Renal pelvis (tissue), 4 donors: ENCODE results near the gene PRTG. TPM values are rescaled to one million over a fixed set of nuclear protein-coding genes. Genes with fewer than 3 reads are reported as not detected.
"Not testable (repeated sequence)": the region's sequence is repeated elsewhere in the genome, so short reads cannot be mapped to it uniquely, and the experiment has no call there.

Experiments
- DNase-seq: peaks from one replicate; pipeline ENCODE4 v3.0.0-alpha.2; 2013
- polyA plus RNA-seq, 3 donors: library from polyadenylated mRNA; unstranded; fragments of 120-200 nt; gene quantifications; one replicate each; pipeline ENCODE4 v1.2.1, GENCODE V29; 2013; ENCODE audit not compliant: insufficient read length in 3 of 3

PRTG gene
- polyA plus RNA-seq, 3 donors: 12.1 to 12.5 (median 12.4) TPM

DNA sequence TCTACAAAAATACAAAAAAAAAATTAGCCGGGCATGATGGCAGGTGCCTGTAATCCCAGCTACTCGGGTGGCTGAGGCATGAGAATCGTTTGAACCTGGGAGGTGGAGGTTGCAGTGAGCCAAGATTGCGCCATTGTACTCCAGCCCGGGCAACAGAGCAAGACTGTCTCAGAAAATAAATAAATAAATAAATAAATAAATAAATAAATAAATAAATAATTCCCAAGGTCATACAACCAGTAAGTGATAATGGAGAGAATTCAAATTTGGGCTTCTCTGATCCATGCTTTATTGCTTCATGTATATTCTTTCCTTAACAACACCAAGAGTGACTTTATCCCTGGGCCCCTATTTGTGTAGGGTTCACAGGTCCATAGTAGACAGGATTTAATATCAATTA, 10.5 kb upstream of the PRTG start:
- not testable (repeated sequence) for DNase-seq

DNA sequence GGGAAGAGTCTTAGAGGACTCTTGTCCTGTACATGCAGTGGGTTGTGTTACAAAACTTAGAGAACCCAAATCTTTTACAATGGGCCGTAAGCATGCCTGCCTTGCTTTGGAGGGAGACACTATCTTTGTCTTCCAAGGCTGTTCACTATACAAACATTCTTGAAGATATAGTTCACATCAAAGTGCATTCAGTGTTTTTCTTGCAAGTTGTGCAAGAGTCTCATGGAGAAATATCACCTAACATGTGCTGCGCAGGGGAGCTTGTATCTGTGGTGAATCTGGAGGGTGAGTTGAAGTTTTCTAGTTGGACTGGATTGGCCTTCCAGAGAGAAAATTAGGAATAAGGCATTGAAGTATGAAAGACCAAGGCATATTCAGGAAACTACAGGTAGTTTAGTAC, 7.8 kb upstream of the PRTG start:
- DNase-seq: no peak

DNA sequence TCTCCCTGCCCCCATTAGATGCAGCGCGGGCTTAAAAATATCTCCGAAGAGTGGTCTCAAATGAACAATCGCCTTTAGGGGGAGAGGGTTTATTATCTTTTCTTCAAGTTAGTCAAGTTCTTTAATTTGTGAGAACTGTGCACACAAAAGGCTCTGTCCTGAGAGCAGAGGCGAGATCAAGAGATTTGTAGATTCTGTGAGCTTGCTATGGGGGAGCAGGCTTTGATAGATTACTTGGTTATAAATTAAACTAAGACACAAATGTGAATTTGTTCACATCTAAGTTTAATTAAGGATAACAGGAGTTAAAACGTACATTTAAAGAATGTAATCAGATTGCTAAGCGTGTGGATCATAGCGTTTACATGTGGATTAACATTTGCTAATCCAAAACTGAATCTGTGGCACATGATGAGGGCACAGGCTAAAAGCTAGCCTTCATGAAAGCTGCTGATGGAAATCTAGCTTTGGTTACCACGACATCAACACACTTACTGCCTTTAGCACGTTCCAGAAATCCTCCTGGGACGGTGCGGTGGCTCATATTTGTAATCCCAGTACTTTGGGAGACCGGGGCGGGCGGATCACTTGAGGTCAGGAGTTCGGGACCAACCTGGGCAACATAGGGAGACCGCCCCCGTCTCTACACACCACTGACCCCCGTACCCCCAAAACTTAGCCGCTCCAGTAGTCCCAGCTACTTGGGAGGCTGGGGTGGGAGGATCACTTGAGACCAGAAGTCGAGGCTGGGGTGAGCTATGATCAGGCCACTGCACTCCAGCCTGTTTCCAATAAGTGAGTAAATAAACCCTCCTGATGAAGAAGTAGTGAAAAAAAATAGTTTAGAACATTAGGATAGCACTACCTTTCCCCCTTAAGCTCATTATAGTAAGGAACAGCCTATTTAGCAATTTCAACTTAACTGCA, 1.0 kb upstream of the PRTG start:
- no peak for DNase-seq

DNA sequence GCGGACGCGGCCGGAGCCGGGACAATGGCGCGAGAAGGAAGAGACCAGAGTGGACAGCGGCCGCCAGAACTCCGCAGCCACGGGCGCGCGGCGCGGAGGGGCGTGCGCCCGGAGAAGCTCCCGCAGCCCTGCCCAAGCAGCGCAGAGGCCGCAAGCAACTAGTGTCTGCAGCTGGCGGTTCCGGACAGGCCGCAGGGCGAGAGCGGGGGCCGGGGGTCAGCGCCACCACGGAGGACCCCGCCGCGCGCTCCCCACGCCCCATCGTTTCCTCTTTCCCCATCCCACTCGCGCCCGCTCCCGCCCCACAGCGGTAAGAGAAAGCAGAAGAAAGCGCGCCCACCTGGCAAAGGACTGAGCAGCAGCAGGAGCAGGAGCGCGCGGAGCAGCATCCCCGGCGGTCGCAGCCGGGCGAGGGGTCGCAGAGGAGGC, 440 bp downstream of the PRTG start:
- DNase-seq: peak; percentile 71

DNA sequence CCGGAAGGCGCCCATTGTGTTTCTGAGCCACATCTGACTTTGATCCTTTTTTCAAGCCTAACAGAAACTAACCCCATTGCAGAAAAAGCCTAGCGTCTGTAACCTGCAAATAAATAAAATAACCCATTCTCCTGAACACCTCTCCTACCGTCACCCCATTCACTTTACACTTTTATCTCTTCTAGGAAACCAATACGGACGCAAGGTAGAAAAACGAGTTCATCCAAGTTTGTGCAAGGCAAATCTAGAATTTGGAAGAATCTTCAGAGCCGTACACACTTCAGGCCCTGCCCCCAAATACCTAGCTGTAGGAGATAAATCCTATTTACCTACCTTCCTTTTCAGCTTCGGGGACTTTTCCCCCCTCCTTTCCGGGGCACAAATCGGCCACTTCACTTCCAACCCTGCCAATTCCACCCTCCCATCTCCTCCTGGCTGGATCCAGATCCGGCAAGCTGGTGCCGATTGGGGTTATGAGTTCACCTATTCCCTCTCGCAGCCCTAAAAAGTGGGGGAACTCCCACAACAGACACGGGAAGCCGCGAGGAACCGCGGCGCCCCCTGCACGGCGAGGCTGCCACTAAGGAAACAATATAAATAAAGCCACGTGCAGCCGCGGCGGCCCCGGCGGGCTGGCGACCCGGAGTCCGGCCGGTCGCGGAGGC, 987 bp downstream of the PRTG start:
- DNase-seq: no peak

DNA sequence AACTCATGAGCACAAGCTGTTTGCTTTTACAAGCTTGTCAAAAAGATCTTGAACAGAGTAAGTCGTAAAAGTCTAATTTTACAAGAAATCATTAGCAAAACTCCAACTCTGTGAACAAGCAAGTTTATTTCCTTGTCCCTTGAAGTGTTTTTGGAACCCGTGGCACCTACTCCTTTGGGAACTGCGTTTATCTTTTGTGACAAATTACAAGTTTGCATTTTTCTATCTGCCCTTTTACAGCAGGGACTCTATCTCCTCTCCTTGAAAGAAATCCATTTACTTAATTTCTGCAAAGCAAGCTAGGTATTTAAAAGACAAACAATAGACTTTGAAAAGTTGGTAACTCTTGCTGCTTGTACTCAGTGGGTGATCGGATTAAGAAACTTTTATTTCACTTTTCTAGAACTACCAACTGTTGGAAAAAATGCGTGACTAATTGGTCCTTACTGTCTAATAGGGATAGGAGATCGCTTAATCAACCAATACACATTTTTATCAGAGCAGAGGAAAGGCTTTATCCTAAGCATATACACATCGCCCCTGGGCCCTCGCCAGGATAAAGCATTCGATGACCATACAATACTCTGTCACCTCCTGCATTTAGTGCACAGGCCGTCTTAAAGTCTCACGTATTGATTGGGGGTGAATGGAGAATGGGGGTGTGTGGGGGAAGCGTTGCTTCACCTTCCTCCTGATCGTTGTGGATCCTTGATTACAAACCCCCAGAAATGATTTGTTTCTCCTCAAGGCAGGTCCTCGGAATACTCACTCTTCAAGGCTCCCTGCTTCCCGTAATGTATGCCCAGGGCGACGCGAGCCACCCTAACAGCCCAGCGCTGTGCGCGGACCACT, 1.7 kb downstream of the PRTG start:
- no peak for DNase-seq

DNA sequence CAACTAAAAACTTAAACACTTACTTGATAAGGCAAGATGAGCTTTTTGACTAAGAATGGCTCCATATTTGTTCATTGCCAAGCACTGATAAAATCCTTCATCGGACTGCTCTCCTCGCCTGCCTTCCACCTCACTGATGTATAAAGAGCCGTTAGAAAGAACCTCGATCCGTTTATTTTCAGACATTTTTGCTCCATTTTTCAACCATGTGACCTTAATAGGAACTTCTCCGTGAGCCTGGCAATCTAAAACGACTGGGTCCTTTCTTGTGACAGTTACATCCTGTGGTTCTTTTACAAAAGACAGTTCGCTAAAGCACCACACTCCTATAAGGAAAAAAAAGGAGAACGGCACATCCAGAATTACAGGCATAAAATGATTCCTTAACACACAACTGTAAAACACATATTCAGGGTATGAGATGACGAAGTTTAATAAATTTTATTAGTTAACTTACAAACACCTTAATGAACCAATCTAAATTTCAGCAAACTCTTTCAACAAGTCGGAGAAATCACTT, 2.5 kb downstream of the PRTG start:
- DNase-seq: no peak

DNA sequence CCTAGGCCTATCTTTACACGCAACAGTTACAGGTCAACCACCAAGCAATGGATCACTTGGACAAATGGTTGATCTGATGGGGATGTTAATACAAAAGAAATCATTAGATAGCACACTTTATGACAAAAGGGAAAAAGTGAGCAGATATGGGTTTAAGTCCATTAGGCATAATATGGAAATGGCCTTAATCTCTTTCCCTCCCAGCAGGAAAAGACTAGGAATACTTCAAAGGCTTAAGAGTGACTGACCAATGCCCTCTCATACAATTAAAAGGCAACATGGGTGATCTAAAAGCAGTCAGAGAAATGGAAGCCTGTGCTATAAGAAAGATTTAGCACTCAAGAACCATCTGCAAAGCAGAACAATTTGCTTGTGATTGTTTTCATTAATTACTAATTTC, 3.3 kb downstream of the PRTG start:
- DNase-seq: no peak

DNA sequence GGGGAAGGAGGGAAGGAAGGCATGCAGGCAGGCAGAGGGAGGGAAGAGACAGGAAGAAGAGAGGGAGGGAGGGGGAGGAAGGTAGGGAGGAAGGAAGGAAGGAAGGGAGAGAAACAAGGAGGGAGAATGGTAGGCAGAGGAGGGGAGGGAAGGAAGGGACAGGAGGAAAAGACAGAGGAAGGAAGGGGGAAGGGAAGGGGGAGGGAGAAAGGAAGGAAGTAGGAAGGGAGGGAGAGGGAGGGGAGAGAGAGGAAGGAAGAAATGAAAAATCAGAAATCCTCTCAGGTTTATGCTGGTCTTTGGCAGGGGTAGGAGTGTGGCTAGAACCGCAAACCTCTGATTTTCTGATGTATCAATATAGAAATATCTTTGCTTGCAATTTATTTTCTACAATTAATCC, 4.2 kb downstream of the PRTG start:
- no peak for DNase-seq

DNA sequence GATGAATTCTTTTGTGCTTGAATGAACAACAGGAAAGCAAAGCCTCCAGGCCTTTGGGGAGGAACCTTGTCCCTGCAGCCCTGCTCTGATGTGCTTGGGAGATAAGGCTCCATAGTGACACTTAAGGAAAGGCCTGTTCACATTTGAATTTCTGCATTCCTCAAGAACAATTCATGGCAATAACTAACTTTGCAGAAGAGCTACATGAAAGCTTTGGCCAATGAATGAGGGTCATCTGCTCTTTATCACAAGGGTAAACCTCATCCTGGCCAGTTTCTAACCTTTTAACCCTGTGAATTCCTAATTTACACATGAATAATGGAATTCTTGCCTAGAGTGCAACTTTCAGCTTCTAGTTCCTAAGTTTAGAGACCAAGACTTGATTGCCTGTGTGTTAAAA, 5.6 kb downstream of the PRTG start:
- peak; percentile 39 for DNase-seq

DNA sequence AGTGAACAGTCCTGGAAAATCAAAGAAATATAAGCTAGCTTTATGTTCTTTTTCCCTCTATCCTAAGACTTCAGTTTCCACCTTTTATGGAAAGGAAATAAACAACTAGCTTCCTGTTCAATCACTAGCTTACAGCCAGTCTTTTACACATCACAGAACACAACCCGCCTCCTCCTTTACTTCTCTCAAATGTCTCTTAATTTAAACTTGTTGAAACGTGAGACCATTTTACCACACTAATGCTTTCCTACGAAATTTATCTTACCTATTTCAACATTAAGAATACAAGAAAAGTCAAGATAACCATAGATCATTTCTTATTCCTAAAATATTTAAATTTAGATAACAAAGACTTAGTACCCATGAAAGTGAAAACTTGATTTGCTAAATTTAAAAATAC, 6.2 kb downstream of the PRTG start:
- peak; percentile 44 for DNase-seq

DNA sequence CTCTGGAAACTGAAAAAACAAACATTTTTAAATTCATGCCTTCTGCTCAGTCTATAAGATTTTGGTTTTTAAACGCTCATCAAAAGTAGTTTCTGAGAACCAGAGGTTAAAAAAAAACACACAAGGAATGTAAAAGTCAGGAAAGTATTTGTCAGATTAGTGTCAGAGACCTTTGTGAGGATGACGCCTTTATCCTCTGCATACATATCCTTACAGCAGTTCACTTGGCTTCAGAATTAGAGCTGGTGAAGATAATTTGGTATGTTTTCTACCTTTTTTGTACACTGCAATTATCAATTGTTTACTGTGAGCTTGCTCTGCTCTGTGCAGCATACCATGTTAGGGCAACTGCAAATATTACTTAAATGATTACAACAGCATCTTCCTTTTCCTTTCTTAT, 8.3 kb downstream of the PRTG start:
- no peak for DNase-seq

DNA sequence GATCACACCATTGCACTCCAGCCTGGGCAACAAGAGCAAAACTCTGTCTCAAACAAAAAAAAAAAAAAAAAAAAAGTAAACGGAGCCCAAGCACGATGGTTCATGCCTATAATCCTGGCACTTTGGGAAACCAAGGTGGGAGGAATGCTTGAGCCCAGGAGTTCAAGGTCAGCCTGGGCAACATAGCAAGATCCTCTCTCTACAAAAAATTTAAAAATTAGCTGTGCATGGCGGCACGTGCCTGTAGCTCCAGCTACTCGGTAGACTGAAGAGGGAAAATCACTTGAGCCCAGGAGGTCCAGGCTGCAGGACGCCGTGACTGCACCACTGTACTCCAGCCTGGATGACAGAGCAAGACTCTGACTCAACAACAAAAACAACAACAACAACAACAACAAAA, 9.5 kb downstream of the PRTG start:
- DNase-seq: not testable (repeated sequence)

DNA sequence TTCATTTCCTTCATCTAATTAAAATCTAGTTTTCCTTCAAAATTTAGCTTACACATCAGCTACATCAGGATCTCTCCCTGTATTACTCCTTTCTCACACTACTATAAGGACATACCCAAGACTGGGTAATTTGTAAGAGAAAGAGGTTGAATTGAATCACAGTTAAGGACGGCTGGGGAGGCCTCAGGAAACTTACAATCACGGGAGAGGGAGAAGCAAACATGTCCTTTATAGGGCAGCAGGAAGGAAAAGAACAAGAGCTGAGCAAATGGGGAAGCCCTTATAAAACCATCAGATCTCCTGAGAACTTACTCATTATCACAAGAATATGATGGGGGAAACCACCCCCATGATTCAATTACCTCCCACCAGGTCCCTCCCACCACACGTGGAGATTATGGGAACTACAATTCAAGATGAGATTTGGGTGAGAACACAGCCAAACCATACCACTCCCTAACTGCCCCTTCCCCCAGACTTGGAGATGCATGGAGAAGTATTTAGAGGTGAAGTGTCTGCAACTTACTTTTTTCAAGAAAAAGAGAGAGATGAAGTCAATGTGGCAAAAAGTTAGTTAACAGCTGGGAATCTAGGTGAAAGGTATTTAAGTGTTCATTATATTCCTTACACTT, 21.3 kb downstream of the PRTG start:
- no peak for DNase-seq

DNA sequence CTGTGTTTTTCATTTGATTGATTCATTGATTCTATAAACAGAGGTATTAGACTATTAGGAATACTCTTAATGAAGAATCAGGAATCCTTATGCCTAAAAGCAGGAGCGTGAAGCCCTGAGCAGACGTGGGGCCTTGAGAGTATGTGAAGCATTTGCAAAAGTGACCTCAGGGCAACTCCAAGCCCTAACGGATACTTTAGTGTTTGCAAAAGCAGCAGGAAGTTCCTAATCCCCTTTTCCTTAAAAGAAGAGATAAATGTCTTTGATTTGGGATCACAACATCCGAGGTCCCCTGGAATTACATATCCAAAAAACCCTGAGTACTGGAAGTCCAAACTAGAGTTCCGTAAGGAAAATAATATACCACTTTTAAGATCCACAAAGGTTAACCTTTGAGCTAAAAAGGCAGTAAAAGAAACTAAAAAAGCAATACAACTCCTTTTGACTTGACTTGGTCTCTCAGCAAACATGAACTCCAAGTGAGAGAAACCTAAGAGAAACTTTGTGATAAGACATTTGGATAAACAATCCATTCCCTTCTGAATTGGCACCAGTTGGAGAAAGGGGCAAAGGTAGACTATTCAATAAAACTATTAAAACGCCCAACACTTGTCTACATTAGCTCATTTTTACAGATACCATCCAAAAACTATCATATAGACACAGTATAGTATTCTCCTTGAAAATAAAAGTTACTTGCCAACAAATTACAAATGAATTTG, 27.4 kb downstream of the PRTG start:
- no peak for DNase-seq

DNA sequence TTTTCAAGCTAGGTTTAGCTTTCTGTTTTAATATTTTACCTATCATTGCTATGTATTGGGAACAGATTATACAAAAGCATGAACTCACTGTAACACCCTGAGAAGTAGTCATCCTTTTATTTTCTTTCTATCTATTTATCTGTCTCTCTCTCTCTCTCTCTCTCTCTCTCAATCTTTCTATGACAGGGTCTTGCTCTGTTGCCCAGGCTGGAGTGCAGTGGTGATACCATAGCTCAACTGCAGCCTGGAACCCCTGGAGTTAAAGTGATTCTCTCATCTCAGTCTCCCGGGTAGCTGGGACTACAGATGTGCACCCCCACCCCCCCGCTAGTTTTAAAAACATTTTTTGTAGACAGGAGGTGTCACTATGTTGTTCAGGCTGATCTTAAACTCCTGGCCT, 28.9 kb downstream of the PRTG start:
- DNase-seq: no peak

DNA sequence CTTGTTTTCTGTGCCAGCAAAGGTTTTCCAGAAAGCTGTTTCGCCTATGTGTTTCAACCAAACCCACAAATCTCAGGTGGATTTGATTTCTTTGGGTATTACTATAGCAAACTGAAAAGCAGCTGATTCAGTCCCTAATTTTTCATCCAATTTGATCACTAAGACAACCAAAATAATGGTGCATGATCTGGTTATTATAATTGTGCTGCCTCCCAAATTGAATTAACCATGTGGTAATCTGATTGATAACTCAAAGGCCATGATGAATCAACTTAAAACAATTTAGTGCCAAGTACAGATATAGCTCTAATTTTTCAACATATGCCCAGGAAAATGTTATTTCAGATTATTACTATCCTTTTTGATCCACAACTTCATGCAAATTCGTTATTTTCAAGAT, 30.6 kb downstream of the PRTG start:
- DNase-seq: no peak

DNA sequence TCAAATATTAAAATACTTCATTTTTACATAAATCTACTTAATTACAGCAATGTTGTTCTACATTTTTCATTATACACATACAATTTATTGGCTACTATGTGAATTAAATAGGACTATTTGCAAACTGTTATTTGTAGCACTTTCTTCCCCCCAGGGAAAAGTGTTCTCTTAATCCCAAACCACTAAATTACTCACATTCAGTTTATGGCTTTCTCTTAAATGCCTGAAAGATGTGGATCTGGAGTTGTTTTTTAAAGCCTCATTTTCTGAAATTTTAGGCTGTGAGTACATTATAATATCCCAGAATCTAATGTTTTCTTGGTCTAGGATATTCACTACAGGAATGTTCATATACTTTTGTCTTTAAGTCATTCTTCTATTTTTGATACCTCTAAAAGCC, 32.7 kb downstream of the PRTG start:
- DNase-seq: no peak

DNA sequence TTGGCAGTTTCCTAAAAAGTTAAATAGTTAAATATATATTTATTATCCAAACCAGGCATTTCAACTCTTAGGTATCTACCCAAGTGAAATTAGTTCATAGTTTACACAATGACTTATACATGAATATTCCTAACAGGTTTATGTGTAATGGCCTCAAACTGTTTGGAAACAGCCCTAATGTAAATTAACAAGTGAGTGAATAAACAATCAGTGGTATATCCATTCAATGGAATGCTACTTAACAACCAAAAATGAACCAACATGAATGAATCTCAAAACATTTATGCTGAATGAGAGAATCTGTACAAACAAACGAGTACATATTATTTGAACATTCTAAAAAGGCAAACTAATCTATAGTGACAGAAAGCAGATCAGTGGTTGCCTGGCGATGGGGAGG, 33.5 kb downstream of the PRTG start:
- no peak for DNase-seq

DNA sequence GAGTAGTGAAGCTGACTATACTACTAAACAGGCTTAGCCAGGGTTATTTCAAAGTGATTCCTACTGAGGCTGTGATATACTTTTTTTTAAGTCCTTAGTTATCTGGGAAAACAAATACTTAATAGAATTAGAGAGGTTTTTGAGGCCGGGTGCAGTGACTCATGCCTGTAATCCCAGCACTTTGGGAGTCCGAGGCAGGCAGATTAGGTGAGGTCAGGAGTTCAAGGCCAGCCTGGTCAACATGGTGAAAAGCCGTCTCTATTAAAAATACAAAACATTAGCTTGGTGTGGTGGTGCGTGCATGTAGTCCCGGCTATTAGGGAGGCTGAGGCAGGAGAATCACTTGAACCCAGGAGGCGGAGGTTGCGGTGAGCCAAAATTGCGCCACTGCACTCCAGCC, 34.2 kb downstream of the PRTG start:
- no peak for DNase-seq

DNA sequence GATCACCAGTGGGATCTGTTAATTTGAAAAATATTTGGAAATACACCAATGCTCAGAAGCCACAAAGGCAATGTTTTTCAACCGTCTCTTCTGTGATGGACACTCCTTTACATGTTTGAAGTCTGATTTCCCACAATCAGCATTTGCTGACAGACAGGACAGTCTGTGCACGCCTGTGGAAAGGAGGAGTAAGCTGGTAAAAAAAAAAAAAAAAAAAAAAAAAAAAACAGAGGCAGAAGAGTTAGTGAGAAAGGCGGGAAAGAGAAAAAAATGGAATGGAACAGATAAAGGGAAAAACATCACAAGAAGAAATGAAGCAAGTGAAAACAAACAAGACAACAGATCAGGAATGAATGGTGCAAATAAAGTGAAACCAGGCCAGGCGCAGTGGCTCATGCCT, 35.0 kb downstream of the PRTG start:
- no peak for DNase-seq
